Ascending aorta (tissue), 2 donors: ENCODE results near the gene CLEC16A. TPM values are rescaled to one million over a fixed set of nuclear protein-coding genes. Genes with fewer than 3 reads are reported as not detected.

Experiments
- DNase-seq, 2 donors: peaks; one replicate each; pipeline ENCODE4 v3.0.0-alpha.2; 2019; ENCODE audit warnings: low spot score in 2 of 2
- H3K27ac ChIP-seq, 2 donors: fragments of 200-600 bp; sonication (generic); one replicate each; pipeline ENCODE4 v1.5.1; 2016 to 2017; ENCODE audit warnings: mild to moderate bottlenecking in 1 of 2
- H3K27me3 ChIP-seq: fragments of 200-600 bp; sonication (generic); one replicate; pipeline ENCODE4 v1.5.1; 2017
- H3K36me3 ChIP-seq, 2 donors: fragments of 200-600 bp; sonication (generic); one replicate each; pipeline ENCODE4 v1.5.1; 2016
- H3K4me1 ChIP-seq, 2 donors: fragments of 200-600 bp; sonication (generic); one replicate each; pipeline ENCODE4 v1.5.1; 2016 to 2017; ENCODE audit warnings: mild to moderate bottlenecking in 1 of 2
- H3K4me3 ChIP-seq, 2 donors: fragments of 200-600 bp; sonication (generic); one replicate each; pipeline ENCODE4 v1.5.1; 2016 to 2017; ENCODE audit warnings: mild to moderate bottlenecking in 1 of 2
- H3K9me3 ChIP-seq, 2 donors: fragments of 200-600 bp; sonication (generic); one replicate each; pipeline ENCODE4 v1.5.1; 2016
- intact Hi-C: fragments of 100-400 bp; cut with DNase I; formaldehyde crosslinking; loops from one replicate; pipeline ENCODE4 v1.15.1; 2023
- total RNA-seq: library from RNA; depleted of rRNA; stranded (reverse); fragments of >200 nt; gene quantifications from one replicate; pipeline ENCODE4 v1.1.0, GENCODE V29; 2016
- TF ChIP-seq, protein P1 (sequence below), 3 experiments: fragments of 200-600 bp in 2 of 3; fragments of 450-650 bp in 1 of 3; sonication (generic) in 2 of 3; IDR thresholded peaks; one replicate each; pipeline ENCODE4 v1.5.1; 2016 to 2019; ENCODE audit warnings: antibody characterized with exemption in 3 of 3, mild to moderate bottlenecking in 1 of 3, moderate library complexity in 1 of 3

CLEC16A gene
- total RNA-seq, 1 donor from 2014 or later, result 16.2 TPM

DNA sequence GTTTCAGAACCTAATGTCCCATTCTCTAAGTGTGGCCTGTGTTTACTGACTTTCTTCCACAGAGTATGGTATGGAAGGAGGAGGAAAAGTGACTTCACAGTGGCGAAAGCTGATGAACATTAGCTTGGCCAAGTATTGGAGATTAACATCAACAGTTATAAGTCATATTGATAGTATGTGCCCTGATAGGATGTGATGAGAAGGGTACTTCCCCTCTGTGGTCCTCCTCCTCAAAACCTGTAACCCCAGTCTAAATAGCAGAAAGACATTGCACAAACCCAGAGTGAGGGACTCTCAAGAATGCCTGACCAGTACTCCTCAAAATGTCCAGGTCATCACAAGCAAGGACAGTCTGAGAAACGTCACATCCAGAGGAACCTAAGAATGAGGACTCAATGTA lies 73.1 kb downstream of the CLEC16A start:
- Histone ChIP-seq H3K4me1 (no peaks in the 10 kb centered on the region), H3K27ac (no peak overlapping the region), H3K4me3 (no peak overlapping the region), H3K9me3 (no peaks in the 10 kb centered on the region), H3K27me3 (no peaks in the 10 kb centered on the region), H3K36me3 (peaks cover 0 to 16% of the 10 kb centered on the region in 2 donors)
- intact Hi-C loops, result no loop called here
- no peak for DNase-seq
- TF ChIP-seq, protein P1, sequence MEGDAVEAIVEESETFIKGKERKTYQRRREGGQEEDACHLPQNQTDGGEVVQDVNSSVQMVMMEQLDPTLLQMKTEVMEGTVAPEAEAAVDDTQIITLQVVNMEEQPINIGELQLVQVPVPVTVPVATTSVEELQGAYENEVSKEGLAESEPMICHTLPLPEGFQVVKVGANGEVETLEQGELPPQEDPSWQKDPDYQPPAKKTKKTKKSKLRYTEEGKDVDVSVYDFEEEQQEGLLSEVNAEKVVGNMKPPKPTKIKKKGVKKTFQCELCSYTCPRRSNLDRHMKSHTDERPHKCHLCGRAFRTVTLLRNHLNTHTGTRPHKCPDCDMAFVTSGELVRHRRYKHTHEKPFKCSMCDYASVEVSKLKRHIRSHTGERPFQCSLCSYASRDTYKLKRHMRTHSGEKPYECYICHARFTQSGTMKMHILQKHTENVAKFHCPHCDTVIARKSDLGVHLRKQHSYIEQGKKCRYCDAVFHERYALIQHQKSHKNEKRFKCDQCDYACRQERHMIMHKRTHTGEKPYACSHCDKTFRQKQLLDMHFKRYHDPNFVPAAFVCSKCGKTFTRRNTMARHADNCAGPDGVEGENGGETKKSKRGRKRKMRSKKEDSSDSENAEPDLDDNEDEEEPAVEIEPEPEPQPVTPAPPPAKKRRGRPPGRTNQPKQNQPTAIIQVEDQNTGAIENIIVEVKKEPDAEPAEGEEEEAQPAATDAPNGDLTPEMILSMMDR (IDR thresholded peaks at IDR 0.05), result no peak

DNA sequence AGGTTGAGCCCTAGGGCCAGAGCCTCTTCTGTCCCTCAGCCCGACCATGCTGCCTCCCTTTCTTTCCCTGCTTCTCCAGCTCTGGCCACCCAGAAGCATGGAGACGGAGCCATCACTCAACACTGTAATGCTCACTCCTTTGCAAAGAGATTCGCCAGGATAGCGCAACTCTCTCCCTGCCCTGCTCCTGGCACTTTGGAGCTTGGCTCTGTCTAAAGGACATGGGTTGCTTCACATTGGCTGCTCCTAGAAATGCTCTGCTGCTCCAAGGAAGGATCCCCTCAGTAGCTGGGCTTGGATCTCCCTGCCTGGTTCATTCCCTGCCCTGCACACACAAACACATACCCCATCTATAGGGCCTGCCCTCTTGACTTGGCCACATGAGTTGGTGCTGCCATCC lies 76.0 kb downstream of the CLEC16A start:
- H3K4me3 ChIP-seq, result no peak overlapping the region
- no peak overlapping the region for H3K27ac ChIP-seq
- DNase-seq, result no peak
- TF ChIP-seq, protein P1 (IDR thresholded peaks at IDR 0.05), result no peak
- no peaks in the 10 kb centered on the region for H3K27me3 ChIP-seq
- intact Hi-C loops, result no loop called here
- no peaks in the 10 kb centered on the region for H3K9me3 ChIP-seq
- peaks cover 13 to 35% of the 10 kb centered on the region in 2 donors for H3K36me3 ChIP-seq
- no peaks in the 10 kb centered on the region for H3K4me1 ChIP-seq

DNA sequence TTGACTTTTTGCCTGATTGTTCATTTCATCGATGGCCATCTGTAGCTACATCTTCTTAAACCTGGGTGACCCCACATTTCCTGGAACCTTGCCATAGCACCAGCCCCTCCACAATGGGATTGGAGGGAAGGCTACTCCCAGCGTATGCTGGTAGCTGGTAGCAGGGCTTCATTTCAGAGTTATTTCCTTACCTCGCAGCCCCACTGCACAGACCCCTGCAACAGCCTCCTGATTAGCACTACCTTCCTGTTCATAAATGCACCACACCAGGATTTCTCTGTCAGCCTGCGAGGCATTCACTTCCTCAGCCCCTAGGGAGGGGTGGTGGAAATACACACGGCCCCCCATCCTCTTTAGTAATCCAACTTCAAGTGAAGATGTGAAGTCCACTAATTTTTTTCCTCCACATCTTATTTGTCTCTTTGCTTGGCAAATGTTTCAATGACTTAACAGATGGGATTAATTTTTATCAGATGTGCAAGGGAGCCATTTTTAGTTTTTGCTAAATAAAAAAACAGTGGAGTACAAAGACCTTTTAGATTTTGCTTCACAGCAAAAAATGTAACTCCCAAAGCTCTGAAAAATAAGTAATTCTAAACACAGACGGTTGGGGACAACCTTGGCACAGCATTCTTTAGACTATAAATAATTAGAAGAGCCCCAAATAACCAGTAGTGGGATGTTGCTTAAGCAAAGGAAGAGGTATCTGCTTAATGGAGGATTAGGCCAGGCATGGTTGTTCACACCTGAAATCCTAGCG lies 76.6 kb downstream of the CLEC16A start:
- Histone ChIP-seq H3K9me3 (no peaks in the 10 kb centered on the region), H3K27me3 (no peaks in the 10 kb centered on the region), H3K27ac (no peak overlapping the region), H3K36me3 (peaks cover 17 to 41% of the 10 kb centered on the region in 2 donors), H3K4me1 (no peaks in the 10 kb centered on the region), H3K4me3 (no peak overlapping the region)
- TF ChIP-seq, protein P1 (IDR thresholded peaks at IDR 0.05), result no peak
- no peak for DNase-seq
- intact Hi-C loops, result no loop called here

DNA sequence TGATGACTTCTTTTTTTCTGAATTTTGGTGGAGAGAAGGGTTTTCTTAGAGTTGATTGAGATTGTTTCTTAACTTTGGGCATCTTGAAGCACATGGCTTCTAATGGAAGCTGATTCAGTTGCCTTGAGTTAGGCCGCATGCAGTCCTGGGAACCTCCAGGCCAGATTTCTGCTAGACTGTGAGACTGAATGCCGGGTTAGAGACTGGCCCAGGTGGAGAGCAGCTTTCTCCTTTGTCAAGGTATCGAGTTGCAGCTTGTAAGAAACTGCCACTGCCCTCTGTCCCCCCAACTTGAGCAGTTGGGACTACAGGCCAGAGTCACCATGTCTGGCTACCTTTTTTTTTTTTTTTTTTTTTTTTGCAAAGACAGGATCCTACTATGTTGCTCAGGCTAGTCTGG lies 77.6 kb downstream of the CLEC16A start:
- Histone ChIP-seq H3K27ac (no peak overlapping the region), H3K36me3 (peaks cover 27 to 51% of the 10 kb centered on the region in 2 donors), H3K9me3 (no peaks in the 10 kb centered on the region), H3K27me3 (no peaks in the 10 kb centered on the region), H3K4me1 (no peaks in the 10 kb centered on the region), H3K4me3 (no peak overlapping the region)
- no peak for DNase-seq
- TF ChIP-seq, protein P1 (IDR thresholded peaks at IDR 0.05), result no peak
- intact Hi-C loops, result no loop called here

DNA sequence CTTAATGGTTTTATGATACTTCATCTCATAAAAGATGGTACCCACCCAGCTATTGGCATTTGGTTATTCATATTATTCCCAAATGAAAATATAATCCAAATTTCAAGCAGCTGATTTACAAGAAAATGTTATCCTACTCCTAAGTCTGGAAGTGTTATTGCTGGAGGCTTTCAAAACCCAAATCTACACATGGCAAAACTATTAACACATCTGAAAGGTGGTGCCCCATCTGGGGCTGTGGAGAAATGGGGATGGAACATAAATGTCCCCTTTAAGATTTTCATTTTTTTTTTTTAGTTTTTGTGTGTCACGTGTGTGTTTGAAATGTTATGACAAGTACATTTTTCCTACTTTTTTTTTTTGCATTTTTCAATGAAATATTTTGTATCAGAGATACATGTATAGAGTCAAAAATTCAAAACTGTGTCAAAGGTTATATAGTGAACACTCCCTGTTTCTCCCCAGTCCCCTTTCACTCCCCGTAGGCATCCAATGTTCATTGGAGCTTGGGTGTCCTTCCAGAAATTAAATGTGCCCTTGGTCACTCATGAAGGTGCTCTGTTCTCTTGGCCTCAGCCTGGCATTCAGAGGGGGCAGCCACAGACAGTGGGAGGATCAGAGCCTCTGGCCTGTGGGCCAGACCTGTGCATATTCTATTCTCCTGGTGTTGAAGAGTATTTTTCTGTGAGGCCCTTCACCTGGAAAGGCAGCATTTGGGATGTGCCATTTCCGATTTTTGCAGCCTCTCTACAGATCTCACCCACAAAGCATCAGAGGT lies 79.1 kb downstream of the CLEC16A start:
- intact Hi-C loops, result no loop called here
- TF ChIP-seq, protein P1 (IDR thresholded peaks at IDR 0.05), result no peak

More for the DNA sequence above, 79.1 kb downstream of the CLEC16A start:
- Histone ChIP-seq H3K9me3 (peaks cover 0 to 8% of the 10 kb centered on the region in 2 donors), H3K27ac (no peak overlapping the region), H3K4me3 (no peak overlapping the region), H3K36me3 (peaks cover 30 to 65% of the 10 kb centered on the region in 2 donors), H3K4me1 (no peaks in the 10 kb centered on the region), H3K27me3 (no peaks in the 10 kb centered on the region)
- DNase-seq, result no peak
